Keratinocyte (primary cell): ENCODE data around the gene C10orf67. TPM values are rescaled to one million over a fixed set of nuclear protein-coding genes. Genes with fewer than 3 reads are reported as not detected.

Experiments used
- DNase-seq: peaks from one replicate; pipeline ENCODE4 v3.0.0-alpha.2; 2011; ENCODE audit warnings: low read depth, missing footprints, low spot score
- FAIRE-seq: peaks from 2 replicates; lab custom pipeline; 2011; peaks lifted over from hg19 to GRCh38; lab: Jason Lieb, UNC
- H2AFZ ChIP-seq: 2 replicates; pipeline ENCODE4 v1.6.0; 2012; ENCODE audit warnings: low read length, control low read depth, inconsistent platforms; ENCODE audit not compliant: control insufficient read depth
- H3K27ac ChIP-seq: 2 replicates; pipeline ENCODE4 v1.5.1; 2011; ENCODE audit warnings: low read length; ENCODE audit not compliant: control insufficient read depth, insufficient read depth
- H3K27me3 ChIP-seq: 3 replicates; pipeline ENCODE4 v1.6.0; 2011; ENCODE audit warnings: low read length; ENCODE audit not compliant: control insufficient read depth, insufficient read depth; ENCODE audit errors: extremely low read depth
- H3K36me3 ChIP-seq, 2 experiments: 2 replicates in 1 of 2; 3 replicates in 1 of 2; pipeline ENCODE4 v1.5.1; 2011; ENCODE audit warnings: low read length in 2 of 2, mild to moderate bottlenecking in 1 of 2; ENCODE audit not compliant: control insufficient read depth in 2 of 2, insufficient read depth in 2 of 2; ENCODE audit errors: extremely low read depth in 1 of 2
- H3K4me1 ChIP-seq: 3 replicates; pipeline ENCODE4 v1.5.1; 2011; ENCODE audit warnings: low read length; ENCODE audit not compliant: control insufficient read depth, insufficient read depth; ENCODE audit errors: extremely low read depth
- H3K4me2 ChIP-seq: 3 replicates; pipeline ENCODE4 v1.6.0; 2011; ENCODE audit warnings: low read depth, low read length; ENCODE audit not compliant: control insufficient read depth, insufficient read depth; ENCODE audit errors: extremely low read depth
- H3K4me3 ChIP-seq, 3 experiments: fragments of 200-600 bp in 1 of 3; sonication (generic) in 1 of 3; 2 replicates in 2 of 3; 3 replicates in 1 of 3; pipeline ENCODE4 v1.5.1; 2011 to 2016; ENCODE audit warnings: low read length in 3 of 3, mild to moderate bottlenecking in 3 of 3, control low read depth in 2 of 3, inconsistent platforms in 1 of 3, low read depth in 1 of 3, mixed read lengths in 1 of 3, mixed run types in 1 of 3, moderate library complexity in 1 of 3; ENCODE audit not compliant: control insufficient read depth in 2 of 3, insufficient read depth in 2 of 3; ENCODE audit errors: extremely low read depth in 1 of 3
- H3K79me2 ChIP-seq: 2 replicates; pipeline ENCODE4 v1.6.0; 2012; ENCODE audit warnings: low read length; ENCODE audit not compliant: control insufficient read depth, insufficient read depth
- H3K9ac ChIP-seq: 3 replicates; pipeline ENCODE4 v1.6.0; 2011; ENCODE audit warnings: low read length; ENCODE audit not compliant: control insufficient read depth, insufficient read depth; ENCODE audit errors: extremely low read depth
- H3K9me1 ChIP-seq: 3 replicates; pipeline ENCODE4 v1.6.0; 2011; ENCODE audit warnings: low read length; ENCODE audit not compliant: control insufficient read depth, insufficient read depth; ENCODE audit errors: extremely low read depth
- H3K9me3 ChIP-seq: 2 replicates; pipeline ENCODE4 v1.5.1; 2012; ENCODE audit warnings: low read depth, low read length; ENCODE audit not compliant: control insufficient read depth
- H4K20me1 ChIP-seq: 3 replicates; pipeline ENCODE4 v1.6.0; 2011; ENCODE audit warnings: low read length; ENCODE audit not compliant: control insufficient read depth, insufficient read depth; ENCODE audit errors: extremely low read depth
- EZH2 ChIP-seq: IDR thresholded peaks from one replicate; pipeline ENCODE4 v1.6.1; 2012; ENCODE audit warnings: inconsistent platforms, mild to moderate bottlenecking, low read length, moderate library complexity
- dilution Hi-C: fragments of 300-500 bp; cut with MboI; formaldehyde crosslinking; loops from one replicate; pipeline ENCODE4 v1.7.0; 2020; ENCODE audit warnings: low sequenced_read_pairs; ENCODE audit not compliant: extremely low pct_ligation_motif_present
- polyA plus RNA-seq, 5 experiments: library from polyadenylated mRNA; depleted of rRNA in 3 of 5; stranded (reverse) in 3 of 5; stranded (forward) in 1 of 5; unstranded in 1 of 5; fragments of >200 nt; gene quantifications; 1 replicate in 1 of 5; 2 replicates in 3 of 5; 3 replicates in 1 of 5; pipeline versions ENCODE4 v1.2.1 to v1.2.3, GENCODE V29; 2011 to 2012; ENCODE audit warnings: missing spikeins in 2 of 5, low read depth in 1 of 5, low replicate concordance in 1 of 5
- TF ChIP-seq, protein P1 (sequence below), 3 experiments: IDR thresholded peaks in 1 of 3; conservative IDR thresholded peaks in 1 of 3; optimal IDR thresholded peaks in 1 of 3; 2 replicates in 2 of 3; 3 replicates in 1 of 3; pipeline versions ENCODE3 to v1.5.1; 2011; ENCODE audit warnings: low read length in 3 of 3, mild to moderate bottlenecking in 3 of 3, moderate library complexity in 2 of 3, control low read depth in 1 of 3, inconsistent platforms in 1 of 3; ENCODE audit not compliant: insufficient read depth in 2 of 3; ENCODE audit errors: extremely low read depth in 1 of 3

The C10orf67 gene
- polyA plus RNA-seq, 1 donor (not counting 4 experiments of a cell fraction or from before 2014, with no cell fraction given): 0.26 TPM

DNA sequence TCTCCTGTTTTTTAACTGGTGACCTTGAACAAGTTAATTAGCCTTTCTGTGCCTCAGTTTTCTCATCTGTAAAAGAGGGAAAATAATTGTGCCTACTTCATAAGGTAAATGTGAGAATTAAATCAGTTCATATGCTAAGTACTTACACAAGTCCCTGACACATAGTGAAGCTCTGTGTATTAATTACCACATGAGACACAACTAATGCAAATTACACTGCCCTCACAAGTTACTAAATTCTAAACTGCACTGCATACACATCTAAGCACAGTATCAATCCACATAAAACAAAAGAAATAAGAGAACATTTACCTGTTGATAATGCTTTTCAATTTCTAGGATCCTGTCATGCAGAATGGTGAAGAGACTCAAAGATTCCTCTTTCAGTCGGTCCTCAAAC lies 22.5 kb downstream of the C10orf67 start:
- no peaks in the 10 kb centered on the region for H3K4me1 ChIP-seq
- no peaks in the 10 kb centered on the region for H3K79me2 ChIP-seq
- H2AFZ ChIP-seq: no peak overlapping the region
- H3K9ac ChIP-seq: no peak overlapping the region
- no peaks in the 10 kb centered on the region for H3K27me3 ChIP-seq
- H3K36me3 ChIP-seq: no peaks in the 10 kb centered on the region
- peaks cover 2% of the 10 kb centered on the region for H3K9me3 ChIP-seq
- H3K4me3 ChIP-seq: no peak overlapping the region
- FAIRE-seq: no peak
- no peak overlapping the region for H3K27ac ChIP-seq
- TF ChIP-seq, protein P1, sequence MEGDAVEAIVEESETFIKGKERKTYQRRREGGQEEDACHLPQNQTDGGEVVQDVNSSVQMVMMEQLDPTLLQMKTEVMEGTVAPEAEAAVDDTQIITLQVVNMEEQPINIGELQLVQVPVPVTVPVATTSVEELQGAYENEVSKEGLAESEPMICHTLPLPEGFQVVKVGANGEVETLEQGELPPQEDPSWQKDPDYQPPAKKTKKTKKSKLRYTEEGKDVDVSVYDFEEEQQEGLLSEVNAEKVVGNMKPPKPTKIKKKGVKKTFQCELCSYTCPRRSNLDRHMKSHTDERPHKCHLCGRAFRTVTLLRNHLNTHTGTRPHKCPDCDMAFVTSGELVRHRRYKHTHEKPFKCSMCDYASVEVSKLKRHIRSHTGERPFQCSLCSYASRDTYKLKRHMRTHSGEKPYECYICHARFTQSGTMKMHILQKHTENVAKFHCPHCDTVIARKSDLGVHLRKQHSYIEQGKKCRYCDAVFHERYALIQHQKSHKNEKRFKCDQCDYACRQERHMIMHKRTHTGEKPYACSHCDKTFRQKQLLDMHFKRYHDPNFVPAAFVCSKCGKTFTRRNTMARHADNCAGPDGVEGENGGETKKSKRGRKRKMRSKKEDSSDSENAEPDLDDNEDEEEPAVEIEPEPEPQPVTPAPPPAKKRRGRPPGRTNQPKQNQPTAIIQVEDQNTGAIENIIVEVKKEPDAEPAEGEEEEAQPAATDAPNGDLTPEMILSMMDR (optimal IDR thresholded peaks at IDR 0.05 in 1 of 3, IDR thresholded peaks at IDR 0.05 in 1 of 3, conservative IDR thresholded peaks at IDR 0.05 in 1 of 3; ENCODE audit: extremely low read depth in 1 of 3, insufficient read depth in 2 of 3, low read length in 3 of 3): no peak
- TF ChIP-seq EZH2: no peak
- DNase-seq: no peak
- H3K9me1 ChIP-seq: no peaks in the 10 kb centered on the region
- no peak overlapping the region for H3K4me2 ChIP-seq
- dilution Hi-C loops: loop anchor here (25.0 kb wide), 1 partner anchor 215 kb away; no protein-coding TSS in a partner anchor
- H4K20me1 ChIP-seq: no peaks in the 10 kb centered on the region

DNA sequence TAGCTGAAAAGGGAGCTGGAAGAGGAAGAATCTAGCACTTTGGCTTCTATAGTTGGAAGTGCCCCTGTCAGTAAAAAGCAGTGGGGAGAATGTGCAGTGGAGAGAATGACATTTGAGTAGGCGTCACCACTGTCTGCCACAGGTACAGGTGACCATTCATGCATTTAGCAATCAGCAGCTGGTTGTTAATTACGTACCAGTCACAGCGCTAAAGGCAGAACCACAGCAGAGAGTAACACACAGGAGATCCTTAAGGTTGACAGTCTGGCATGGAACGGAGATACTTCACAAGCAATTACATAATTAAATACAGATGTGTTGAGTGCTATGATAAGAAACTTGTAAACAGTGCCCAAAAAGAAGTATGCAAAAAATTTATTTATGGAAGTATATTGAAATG lies 24.8 kb downstream of the C10orf67 start:
- no peak overlapping the region for H2AFZ ChIP-seq
- FAIRE-seq: no peak
- no peaks in the 10 kb centered on the region for H3K27me3 ChIP-seq
- H3K9me3 ChIP-seq: peaks cover 9% of the 10 kb centered on the region
- no peak overlapping the region for H3K9ac ChIP-seq
- H3K27ac ChIP-seq: no peak overlapping the region
- no peaks in the 10 kb centered on the region for H3K9me1 ChIP-seq
- dilution Hi-C loops: loop anchor here (25.0 kb wide), 1 partner anchor 217 kb away; no protein-coding TSS in a partner anchor
- H4K20me1 ChIP-seq: no peaks in the 10 kb centered on the region
- DNase-seq: no peak
- no peak for TF ChIP-seq EZH2
- TF ChIP-seq, protein P1 (optimal IDR thresholded peaks at IDR 0.05 in 1 of 3, IDR thresholded peaks at IDR 0.05 in 1 of 3, conservative IDR thresholded peaks at IDR 0.05 in 1 of 3; ENCODE audit: extremely low read depth in 1 of 3, insufficient read depth in 2 of 3, low read length in 3 of 3): no peak
- no peaks in the 10 kb centered on the region for H3K79me2 ChIP-seq
- H3K4me3 ChIP-seq: no peak overlapping the region
- no peak overlapping the region for H3K4me2 ChIP-seq
- no peaks in the 10 kb centered on the region for H3K4me1 ChIP-seq
- no peaks in the 10 kb centered on the region for H3K36me3 ChIP-seq
